OCI-LY3 (cell line): ENCODE measurements around the gene ODC1.

Experiments used
- EZH2phosphoT487 ChIP-seq: fragments of 200-600 bp; shearing (Covaris generic); IDR thresholded peaks from 2 replicates; pipeline ENCODE4 v1.6.1; 2018; ENCODE audit warnings: antibody characterized with exemption, mixed run types, low read depth
- TF ChIP-seq, protein P1 (sequence below): fragments of 200-600, 300-600 bp; sonication (generic); IDR thresholded peaks from 2 replicates; pipeline ENCODE4 v1.5.1; 2014; ENCODE audit warnings: antibody characterized with exemption, low read length, low read depth

GRCh38 chr2:10469955-10470608, 22.0 kb upstream of the ODC1 start:
- TF ChIP-seq, protein P1, sequence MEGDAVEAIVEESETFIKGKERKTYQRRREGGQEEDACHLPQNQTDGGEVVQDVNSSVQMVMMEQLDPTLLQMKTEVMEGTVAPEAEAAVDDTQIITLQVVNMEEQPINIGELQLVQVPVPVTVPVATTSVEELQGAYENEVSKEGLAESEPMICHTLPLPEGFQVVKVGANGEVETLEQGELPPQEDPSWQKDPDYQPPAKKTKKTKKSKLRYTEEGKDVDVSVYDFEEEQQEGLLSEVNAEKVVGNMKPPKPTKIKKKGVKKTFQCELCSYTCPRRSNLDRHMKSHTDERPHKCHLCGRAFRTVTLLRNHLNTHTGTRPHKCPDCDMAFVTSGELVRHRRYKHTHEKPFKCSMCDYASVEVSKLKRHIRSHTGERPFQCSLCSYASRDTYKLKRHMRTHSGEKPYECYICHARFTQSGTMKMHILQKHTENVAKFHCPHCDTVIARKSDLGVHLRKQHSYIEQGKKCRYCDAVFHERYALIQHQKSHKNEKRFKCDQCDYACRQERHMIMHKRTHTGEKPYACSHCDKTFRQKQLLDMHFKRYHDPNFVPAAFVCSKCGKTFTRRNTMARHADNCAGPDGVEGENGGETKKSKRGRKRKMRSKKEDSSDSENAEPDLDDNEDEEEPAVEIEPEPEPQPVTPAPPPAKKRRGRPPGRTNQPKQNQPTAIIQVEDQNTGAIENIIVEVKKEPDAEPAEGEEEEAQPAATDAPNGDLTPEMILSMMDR, result no peak
- no peak for TF ChIP-seq EZH2phosphoT487
